ENCODE data around the gene OSCP1. TPM values are rescaled to one million over a fixed set of nuclear protein-coding genes. Genes with fewer than 3 reads are reported as not detected.

OSCP1 gene
- total RNA-seq, 1 experiment from 2014 or later: 5.5 TPM

GRCh38 chr1:36457691-36458090, 7.4 kb upstream of the OSCP1 start:
- no peak overlapping the region for H3K4me3 ChIP-seq (ENCODE audit: low read depth in 2 of 2, low read length in 2 of 2)
- no peaks in the 10 kb centered on the region for H3K27me3 ChIP-seq (ENCODE audit: control insufficient read depth, insufficient read depth, low read length)
- intact Hi-C loops (cut with micrococcal nuclease; ENCODE audit: unreplicated experiment): no loop called here
- no peak overlapping the region for H3K27ac ChIP-seq (ENCODE audit: low read length)
- no TSS peak for BruUV-seq (replicated peaks)
- peaks cover 15% of the 10 kb centered on the region for H3K36me3 ChIP-seq (ENCODE audit: control insufficient read depth, insufficient read depth, low read length)
- no peak for TF ChIP-seq REST (IDR thresholded peaks at IDR 0.05; ENCODE audit: insufficient read depth in 1 of 2, low read depth in 2 of 2, low read length in 1 of 2)
- no peak for TF ChIP-seq POLR2AphosphoS5 (IDR thresholded peaks at IDR 0.05; ENCODE audit: low read depth, low read length)
- no peaks in the 10 kb centered on the region for H3K9me3 ChIP-seq (ENCODE audit: control insufficient read depth, insufficient read depth, low read depth, low read length)
- no peak for ATAC-seq
- DNase-seq (ENCODE audit: low read depth, low spot score): no peak
- CTCF ChIA-PET: no interaction called here
- in situ Hi-C loops (cut with HindIII; ENCODE audit: low pct_unique_long_range_greater_than_20kb, low sequenced_read_pairs): no loop called here
- H3K4me1 ChIP-seq (ENCODE audit: control insufficient read depth, insufficient read depth, low read length): no peaks in the 10 kb centered on the region
- POLR2A ChIA-PET: no interaction called here

- TF ChIP-seq TCF7L2 (IDR thresholded peaks at IDR 0.05; ENCODE audit: low read depth, low read length) (no peak), SIN3A (IDR thresholded peaks at IDR 0.05; ENCODE audit: borderline replicate concordance, insufficient read depth, low read depth, low read length) (no peak), CTCF (IDR thresholded peaks at IDR 0.05) (no peak), POLR2AphosphoS5 (IDR thresholded peaks at IDR 0.05; ENCODE audit: low read depth, low read length) (no peak), REST (IDR thresholded peaks at IDR 0.05; ENCODE audit: insufficient read depth in 1 of 2, low read depth in 2 of 2, low read length in 1 of 2) (no peak)
- CTCF ChIA-PET: no interaction called here
Observed at GRCh38 chr1:36456391-36456928, 6.2 kb upstream of the OSCP1 start.

More at GRCh38 chr1:36456391-36456928, 6.2 kb upstream of the OSCP1 start:
- H3K27ac ChIP-seq (ENCODE audit: low read length): no peak overlapping the region
- POLR2A ChIA-PET: no interaction called here
- DNase-seq (ENCODE audit: low read depth, low spot score) (no peak), ATAC-seq (no peak)
- in situ Hi-C loops (cut with HindIII; ENCODE audit: low pct_unique_long_range_greater_than_20kb, low sequenced_read_pairs) (no loop called here), intact Hi-C loops (cut with micrococcal nuclease; ENCODE audit: unreplicated experiment) (no loop called here)
- H3K4me1 ChIP-seq (ENCODE audit: control insufficient read depth, insufficient read depth, low read length): no peaks in the 10 kb centered on the region
- BruUV-seq (replicated peaks): no TSS peak
- no peaks in the 10 kb centered on the region for H3K9me3 ChIP-seq (ENCODE audit: control insufficient read depth, insufficient read depth, low read depth, low read length)
- no peak overlapping the region for H3K4me3 ChIP-seq (ENCODE audit: low read depth in 2 of 2, low read length in 2 of 2)
- peaks cover 12% of the 10 kb centered on the region for H3K36me3 ChIP-seq (ENCODE audit: control insufficient read depth, insufficient read depth, low read length)
- no peaks in the 10 kb centered on the region for H3K27me3 ChIP-seq (ENCODE audit: control insufficient read depth, insufficient read depth, low read length)
